SJSA1 (cell line): ENCODE measurements around the gene SLC2A2. TPM values are rescaled to one million over a fixed set of nuclear protein-coding genes. Genes with fewer than 3 reads are reported as not detected.
"Not testable (repeated sequence)": the region's sequence is repeated elsewhere in the genome, so short reads cannot be mapped to it uniquely, and the experiment has no call there.

ENCODE experiments used
- DNase-seq, 2 experiments: peaks; one replicate each; pipeline ENCODE4 v3.0.0-alpha.2; 2015 to 2020; ENCODE audit warnings: low spot score in 2 of 2, low read depth in 1 of 2
- H3K27ac ChIP-seq: fragments of 250-450 bp; sonication (Bioruptor Pico); 2 replicates; pipeline ENCODE4 v1.5.1; 2020; ENCODE audit warnings: mild to moderate bottlenecking, moderate library complexity
- H3K27me3 ChIP-seq: fragments of 250-450 bp; sonication (Bioruptor Pico); replicated peaks from 2 replicates; pipeline ENCODE4 v1.5.1; 2020; ENCODE audit warnings: mild to moderate bottlenecking, moderate library complexity
- H3K36me3 ChIP-seq: fragments of 250-450 bp; sonication (Bioruptor Pico); 2 replicates; pipeline ENCODE4 v1.5.1; 2020; ENCODE audit warnings: mild to moderate bottlenecking
- H3K4me1 ChIP-seq: fragments of 250-450 bp; sonication (Bioruptor Pico); replicated peaks from 2 replicates; pipeline ENCODE4 v1.6.1; 2021; ENCODE audit warnings: mild to moderate bottlenecking
- H3K4me3 ChIP-seq: fragments of 250-450 bp; sonication (Bioruptor Pico); 2 replicates; pipeline ENCODE4 v1.5.1; 2020; ENCODE audit warnings: mild to moderate bottlenecking
- H3K9me3 ChIP-seq: fragments of 250-450 bp; sonication (Bioruptor Pico); replicated peaks from 2 replicates; pipeline ENCODE4 v1.5.1; 2020; ENCODE audit warnings: mild to moderate bottlenecking
- total RNA-seq: library from RNA; depleted of rRNA; stranded (reverse); fragments of >200 nt; shearing (Covaris generic); gene quantifications from 2 replicates; pipeline ENCODE4 v1.2.3, GENCODE V29; 2014

The SLC2A2 gene
- total RNA-seq, 1 experiment from 2014 or later = not detected

DNA sequence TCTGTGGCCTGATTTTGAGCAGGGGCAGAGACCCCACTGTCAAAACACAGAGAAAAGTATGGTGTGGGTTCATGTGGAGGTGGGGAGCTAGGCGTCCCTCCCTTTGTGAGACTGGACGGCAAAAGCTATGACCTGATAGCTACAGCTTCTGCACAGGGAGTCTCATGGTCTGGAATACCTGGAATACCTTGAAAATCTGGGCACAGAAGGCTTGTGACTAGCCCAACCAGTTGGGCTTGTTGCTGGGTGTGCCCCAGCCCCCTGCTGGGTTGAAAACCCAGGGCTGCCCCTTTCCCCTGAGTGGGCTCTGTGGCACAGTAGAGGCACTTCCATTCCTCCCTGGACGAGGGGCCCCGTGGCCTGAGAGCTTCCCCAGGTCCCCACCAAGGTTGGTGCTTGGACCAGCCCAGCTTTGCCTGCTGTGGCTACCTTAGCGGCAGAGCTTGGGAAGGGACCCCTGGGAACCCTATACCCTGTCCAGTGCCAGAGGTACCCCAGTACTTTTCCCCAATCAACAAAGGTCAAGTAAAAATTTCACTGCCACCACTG lies 37.3 kb downstream of the SLC2A2 start:
- H3K27me3 ChIP-seq = no peaks in the 10 kb centered on the region
- no peaks in the 10 kb centered on the region for H3K4me1 ChIP-seq
- no peaks in the 10 kb centered on the region for H3K36me3 ChIP-seq
- no peaks in the 10 kb centered on the region for H3K9me3 ChIP-seq
- no peak overlapping the region for H3K4me3 ChIP-seq
- DNase-seq = no peak
- no peak overlapping the region for H3K27ac ChIP-seq

DNA sequence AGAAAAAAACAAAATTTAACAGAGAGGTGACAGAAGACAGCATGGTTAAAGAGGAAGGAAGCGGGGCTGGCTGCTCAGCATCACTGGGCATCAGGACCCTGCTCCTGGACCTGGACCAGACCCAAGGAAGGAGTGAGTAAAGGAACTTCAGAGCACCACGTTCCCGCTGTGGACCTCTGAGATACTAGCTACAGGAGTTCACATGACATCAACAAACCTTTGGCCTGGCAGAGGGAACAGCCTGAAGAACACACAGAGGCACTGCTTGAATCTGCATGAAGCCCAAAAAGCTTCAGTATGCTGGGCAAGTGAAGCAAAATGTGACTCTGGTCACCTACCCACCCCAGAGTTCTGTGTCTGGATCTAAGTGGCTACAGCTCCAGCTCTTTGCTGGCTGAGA lies 38.1 kb downstream of the SLC2A2 start:
- Histone ChIP-seq H3K27me3 (no peaks in the 10 kb centered on the region), H3K27ac (no peak overlapping the region), H3K4me3 (no peak overlapping the region), H3K9me3 (no peaks in the 10 kb centered on the region), H3K36me3 (no peaks in the 10 kb centered on the region), H3K4me1 (no peaks in the 10 kb centered on the region)
- DNase-seq = no peak

DNA sequence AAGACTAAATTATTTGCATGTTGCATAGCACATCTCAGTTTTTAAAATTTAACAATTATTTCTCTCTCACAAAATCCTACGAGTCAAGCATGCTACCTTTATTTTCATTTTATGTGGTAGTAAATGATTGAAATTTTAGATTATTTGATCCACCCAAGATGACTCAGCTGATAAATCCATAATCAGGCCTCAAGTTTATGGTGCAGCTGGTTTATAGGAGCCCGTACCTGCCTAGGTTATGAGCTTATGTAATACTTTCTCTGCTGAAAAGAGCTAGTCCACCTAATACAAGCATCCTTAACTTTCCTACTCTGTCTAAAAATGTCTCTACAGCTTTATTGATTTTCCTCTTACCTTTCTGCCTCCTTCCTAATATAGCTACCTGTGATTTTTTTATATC lies 41.2 kb downstream of the SLC2A2 start:
- H3K4me3 ChIP-seq = no peak overlapping the region
- no peaks in the 10 kb centered on the region for H3K4me1 ChIP-seq
- H3K27ac ChIP-seq = no peak overlapping the region
- H3K36me3 ChIP-seq = no peaks in the 10 kb centered on the region
- H3K27me3 ChIP-seq = no peaks in the 10 kb centered on the region
- no peak for DNase-seq
- no peaks in the 10 kb centered on the region for H3K9me3 ChIP-seq

DNA sequence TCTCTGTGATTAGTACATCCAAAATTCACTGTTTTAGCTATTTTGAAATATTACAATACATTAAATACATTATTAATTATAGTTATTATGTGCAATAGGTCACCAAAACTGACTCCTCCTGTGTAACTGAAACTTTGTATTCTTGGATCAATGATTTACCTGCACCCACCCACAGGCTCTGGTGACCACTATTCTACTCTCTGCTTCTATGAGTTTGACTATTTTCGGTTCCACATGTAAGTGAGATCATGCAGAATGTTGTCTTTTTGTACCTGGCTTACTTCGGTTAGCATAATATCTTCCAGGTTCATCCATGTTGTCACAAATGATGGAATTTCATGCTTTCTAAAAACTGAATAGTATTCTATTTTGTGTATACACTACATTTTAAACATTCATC lies 43.8 kb downstream of the SLC2A2 start:
- H3K36me3 ChIP-seq = no peaks in the 10 kb centered on the region
- no peak overlapping the region for H3K4me3 ChIP-seq
- no peak overlapping the region for H3K27ac ChIP-seq
- DNase-seq = no peak
- no peaks in the 10 kb centered on the region for H3K27me3 ChIP-seq
- no peaks in the 10 kb centered on the region for H3K4me1 ChIP-seq
- no peaks in the 10 kb centered on the region for H3K9me3 ChIP-seq

DNA sequence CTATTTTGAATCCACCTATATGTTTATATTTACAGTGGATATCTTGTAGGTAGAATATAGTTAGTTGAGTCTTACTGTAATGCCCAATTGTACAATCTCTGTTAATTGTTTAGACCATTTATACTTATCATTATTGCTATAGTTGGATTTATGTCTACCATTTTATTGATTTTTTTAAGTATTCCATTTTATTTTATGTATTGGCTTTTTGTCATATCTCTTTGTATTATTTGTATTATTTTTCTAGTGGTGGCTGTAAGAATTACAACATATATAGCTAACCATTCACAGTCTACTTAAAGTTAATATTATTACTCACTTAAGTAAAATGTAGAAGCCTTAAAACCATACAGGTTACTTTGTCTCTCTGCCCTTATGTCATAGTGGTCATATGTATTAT lies 46.1 kb downstream of the SLC2A2 start:
- H3K4me1 ChIP-seq = no peaks in the 10 kb centered on the region
- H3K27me3 ChIP-seq = no peaks in the 10 kb centered on the region
- H3K36me3 ChIP-seq = no peaks in the 10 kb centered on the region
- H3K4me3 ChIP-seq = no peak overlapping the region
- no peaks in the 10 kb centered on the region for H3K9me3 ChIP-seq
- no peak for DNase-seq
- no peak overlapping the region for H3K27ac ChIP-seq

DNA sequence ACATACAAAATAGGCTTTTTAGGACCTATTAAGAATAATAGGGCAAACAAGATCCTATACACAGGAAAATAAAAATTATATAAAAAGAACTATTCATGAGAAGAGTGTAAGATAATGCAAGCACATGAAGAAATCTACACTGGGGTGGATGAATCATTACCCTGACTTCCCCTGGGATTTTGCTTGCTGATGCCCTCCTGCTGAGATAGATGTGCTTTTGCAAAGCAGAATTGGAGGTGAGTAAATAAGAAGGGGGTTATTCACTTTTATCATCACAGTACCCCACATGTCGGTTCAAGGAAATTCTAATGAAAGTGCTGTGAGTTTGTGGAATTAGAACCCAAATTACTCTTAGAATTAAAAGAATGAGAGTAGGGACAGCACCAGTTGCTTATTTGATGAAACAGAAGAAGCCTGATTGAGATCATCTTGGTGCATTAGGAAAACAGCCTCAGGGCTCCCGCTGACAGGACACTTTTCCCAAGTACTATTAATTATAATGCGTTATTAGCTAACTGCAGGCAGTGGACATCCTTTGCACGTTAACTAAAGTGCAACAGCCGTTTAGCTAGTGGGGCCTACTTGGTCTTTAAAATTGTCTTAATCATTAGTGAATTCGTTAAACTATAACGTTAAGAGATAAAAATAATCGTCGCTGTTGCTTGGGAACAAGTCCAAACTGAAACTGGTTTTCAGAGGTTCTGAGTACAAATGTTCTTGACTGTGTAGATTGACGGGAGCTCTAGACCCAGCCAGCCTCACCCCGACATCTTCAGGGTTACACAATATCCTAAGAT lies 48.4 kb downstream of the SLC2A2 start:
- Histone ChIP-seq H3K36me3 (no peaks in the 10 kb centered on the region), H3K4me3 (no peak overlapping the region), H3K9me3 (no peaks in the 10 kb centered on the region), H3K4me1 (no peaks in the 10 kb centered on the region), H3K27ac (no peak overlapping the region), H3K27me3 (no peaks in the 10 kb centered on the region)
- DNase-seq = no peak

DNA sequence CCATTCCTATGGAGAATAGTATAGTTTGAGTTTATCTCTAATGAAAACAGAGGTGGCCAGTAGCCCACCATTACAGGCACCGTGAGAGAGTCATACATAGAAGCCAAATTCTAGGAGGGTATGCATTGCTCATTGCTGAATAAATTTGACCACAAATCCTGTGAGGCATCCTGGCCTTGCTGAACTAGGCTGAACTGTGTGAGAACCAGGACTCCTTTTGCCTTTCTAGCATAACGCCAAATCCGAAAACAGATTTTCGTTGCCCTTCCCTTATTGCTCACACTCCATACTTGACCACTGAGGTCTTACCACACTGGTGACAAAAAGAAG lies 50.4 kb downstream of the SLC2A2 start:
- H3K9me3 ChIP-seq = no peaks in the 10 kb centered on the region
- no peak overlapping the region for H3K27ac ChIP-seq
- H3K4me3 ChIP-seq = no peak overlapping the region
- no peaks in the 10 kb centered on the region for H3K4me1 ChIP-seq
- H3K27me3 ChIP-seq = no peaks in the 10 kb centered on the region
- no peak for DNase-seq
- no peaks in the 10 kb centered on the region for H3K36me3 ChIP-seq

DNA sequence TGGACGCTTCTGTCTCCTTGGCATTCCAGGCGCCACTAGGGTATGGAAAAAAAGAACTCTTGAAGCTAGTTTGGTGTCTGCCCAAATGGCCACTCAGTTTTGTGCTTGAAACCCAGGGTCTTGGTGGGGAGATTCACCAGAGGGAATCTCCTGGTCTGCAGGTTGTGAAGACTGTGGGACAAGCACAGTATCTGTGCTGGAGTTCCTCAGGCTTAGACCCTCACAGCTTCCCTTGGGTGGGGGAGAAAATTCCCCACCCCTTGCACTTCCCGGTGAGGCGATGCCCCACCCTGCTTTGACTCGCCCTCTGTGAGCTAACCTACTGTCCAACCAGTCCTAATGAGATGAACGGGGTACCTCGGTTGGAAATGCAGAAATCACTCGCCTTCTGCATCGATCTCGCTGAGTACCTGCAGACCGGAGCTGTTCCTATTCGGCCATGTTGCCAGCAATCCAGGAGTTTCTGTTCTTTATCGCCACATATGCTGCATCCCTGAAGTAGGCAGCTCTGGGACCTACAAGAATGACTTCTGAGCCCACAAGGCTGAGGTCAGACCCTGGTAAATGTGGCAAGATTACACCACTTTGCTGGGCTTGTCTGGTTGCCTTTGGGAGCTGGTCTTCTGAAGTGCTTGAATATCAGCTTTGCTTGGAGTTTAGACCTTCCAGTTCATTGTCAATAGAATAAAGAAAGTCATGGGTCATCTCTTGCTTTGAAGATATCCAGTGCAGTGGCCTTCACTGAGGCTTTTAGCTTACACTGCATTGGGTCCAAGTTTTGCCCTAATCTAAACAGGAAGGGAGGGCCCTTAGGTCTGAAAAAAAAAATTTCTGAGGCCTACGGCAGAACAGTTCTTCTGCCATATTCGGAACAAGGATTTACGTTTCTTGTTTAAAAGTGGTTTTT lies 51.0 kb downstream of the SLC2A2 start:
- Histone ChIP-seq H3K36me3 (no peaks in the 10 kb centered on the region), H3K4me1 (no peaks in the 10 kb centered on the region), H3K9me3 (no peaks in the 10 kb centered on the region), H3K27ac (no peak overlapping the region), H3K27me3 (no peaks in the 10 kb centered on the region), H3K4me3 (no peak overlapping the region)
- DNase-seq = no peak

DNA sequence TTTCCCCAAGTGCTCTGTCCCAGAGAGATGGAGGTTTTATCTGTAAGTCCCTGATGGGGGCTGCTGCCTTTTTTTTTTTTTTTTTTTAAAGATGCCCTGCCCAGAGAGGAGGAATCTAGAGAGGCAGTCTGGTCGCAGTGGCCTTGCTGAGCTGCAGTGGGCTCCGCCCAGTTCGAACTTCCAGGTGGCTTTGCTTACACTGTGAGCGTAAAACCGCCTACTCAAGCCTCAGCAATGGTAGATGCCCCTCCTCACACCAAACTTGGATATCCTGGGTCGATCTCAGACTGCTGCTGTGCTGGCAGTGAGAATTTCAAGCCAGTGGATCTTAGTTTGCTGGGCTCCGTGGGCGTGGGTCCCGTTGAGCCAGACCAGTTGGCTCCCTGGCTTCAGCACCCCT lies 51.6 kb downstream of the SLC2A2 start:
- Histone ChIP-seq H3K36me3 (no peaks in the 10 kb centered on the region), H3K27ac (no peak overlapping the region), H3K27me3 (no peaks in the 10 kb centered on the region), H3K9me3 (no peaks in the 10 kb centered on the region), H3K4me1 (no peaks in the 10 kb centered on the region), H3K4me3 (no peak overlapping the region)
- no peak for DNase-seq

DNA sequence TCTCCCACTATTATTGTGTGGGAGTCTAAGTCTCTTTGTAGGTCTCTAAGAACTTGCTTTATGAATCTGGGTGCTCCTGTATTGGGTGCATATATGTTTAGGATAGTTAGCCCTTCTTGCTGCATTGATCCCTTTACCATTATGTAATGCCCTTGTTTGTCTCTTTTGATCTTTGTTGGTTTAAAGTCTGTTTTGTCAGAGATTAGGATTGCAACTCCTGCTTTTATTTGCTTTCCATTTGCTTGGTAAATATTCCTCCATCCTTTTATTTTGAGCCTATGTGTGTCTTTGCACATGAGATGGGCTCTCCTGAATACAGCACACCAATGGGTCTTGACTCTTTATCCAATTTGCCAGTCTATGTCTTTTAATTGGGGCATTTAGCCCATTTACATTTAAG lies 53.6 kb downstream of the SLC2A2 start:
- H3K27ac ChIP-seq, H3K4me1 ChIP-seq, H3K27me3 ChIP-seq, DNase-seq, H3K36me3 ChIP-seq, H3K9me3 ChIP-seq, H3K4me3 ChIP-seq: not testable (repeated sequence)

DNA sequence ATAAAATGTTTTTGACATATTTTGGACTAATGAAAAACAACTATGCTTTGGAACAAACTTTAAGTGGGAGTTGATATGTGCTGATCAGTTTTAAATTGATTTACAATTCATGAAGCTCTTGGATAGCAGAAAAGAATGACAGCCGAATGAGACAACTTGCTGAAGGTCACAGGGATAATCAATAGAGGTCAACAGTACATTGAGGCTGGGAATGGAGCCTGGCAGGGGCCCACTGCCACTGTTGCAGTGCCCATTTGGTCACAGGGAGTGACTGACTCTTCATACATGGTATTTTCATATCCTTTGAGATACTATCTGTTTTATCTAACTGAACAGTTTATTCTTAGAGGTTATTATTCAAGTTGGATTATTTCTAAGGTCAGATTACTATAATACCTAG lies 59.4 kb downstream of the SLC2A2 start:
- H3K36me3 ChIP-seq = no peaks in the 10 kb centered on the region
- no peak overlapping the region for H3K4me3 ChIP-seq
- no peak for DNase-seq
- no peaks in the 10 kb centered on the region for H3K9me3 ChIP-seq
- H3K27ac ChIP-seq = no peak overlapping the region
- no peaks in the 10 kb centered on the region for H3K27me3 ChIP-seq
- no peaks in the 10 kb centered on the region for H3K4me1 ChIP-seq

DNA sequence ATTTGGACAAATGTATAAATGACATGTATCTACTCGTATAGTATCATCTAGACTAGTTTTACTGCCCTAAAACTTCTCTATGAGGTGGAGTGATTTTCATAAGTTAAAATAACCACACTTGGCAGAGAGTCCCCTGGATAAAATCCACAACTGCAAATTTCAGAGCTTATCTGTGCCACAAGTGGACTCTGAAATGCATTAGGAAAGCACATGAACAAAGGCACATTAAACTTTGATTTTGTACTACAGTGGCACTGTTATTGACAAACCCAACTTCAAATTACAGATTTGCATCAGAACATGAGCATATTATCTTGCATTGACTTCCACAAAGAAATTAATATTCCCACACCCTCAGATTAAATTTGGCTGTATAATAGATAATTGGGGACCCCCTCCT lies 60.0 kb downstream of the SLC2A2 start:
- Histone ChIP-seq H3K36me3 (no peaks in the 10 kb centered on the region), H3K4me1 (no peaks in the 10 kb centered on the region), H3K9me3 (no peaks in the 10 kb centered on the region), H3K27me3 (no peaks in the 10 kb centered on the region), H3K27ac (no peak overlapping the region), H3K4me3 (no peak overlapping the region)
- no peak for DNase-seq

DNA sequence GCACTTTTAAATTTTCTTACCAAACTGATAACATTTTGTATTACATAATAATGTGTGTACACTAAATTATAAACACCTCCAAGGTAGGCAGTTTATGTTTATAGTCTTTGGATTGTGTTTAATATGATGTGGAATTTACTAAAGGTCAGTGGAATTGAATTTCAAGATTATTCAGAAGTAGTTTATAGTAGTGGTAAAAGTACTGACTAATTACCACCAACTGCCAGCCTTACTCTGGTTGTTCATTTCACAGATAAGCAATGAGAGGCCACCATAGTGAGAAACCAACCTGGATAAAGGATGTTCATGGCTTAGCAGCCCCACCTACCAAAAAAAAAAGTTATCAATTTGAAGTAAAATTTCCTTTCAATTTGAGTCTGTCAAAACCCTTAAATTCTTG lies 64.1 kb downstream of the SLC2A2 start:
- Histone ChIP-seq H3K9me3 (no peaks in the 10 kb centered on the region), H3K4me3 (no peak overlapping the region), H3K4me1 (no peaks in the 10 kb centered on the region), H3K27ac (no peak overlapping the region), H3K27me3 (no peaks in the 10 kb centered on the region), H3K36me3 (no peaks in the 10 kb centered on the region)
- DNase-seq = no peak
